22Rv1 (cell line): ENCODE measurements around the gene BACH2.
"Not testable (repeated sequence)": the region's sequence is repeated elsewhere in the genome, so short reads cannot be mapped to it uniquely, and the experiment has no call there.

Source experiments
- H3K27ac ChIP-seq: fragments of 450-650 bp; 2 replicates; pipeline ENCODE4 v1.5.1; 2017
- CTCF ChIP-seq: fragments of 450-650 bp; IDR thresholded peaks from 2 replicates; pipeline ENCODE4 v1.5.1; 2017; ENCODE audit warnings: mild to moderate bottlenecking
- ZFX ChIP-seq: fragments of 450-650 bp; IDR thresholded peaks from 2 replicates; pipeline ENCODE4 v1.6.1; 2017; ENCODE audit warnings: antibody characterized with exemption, borderline replicate concordance

The BACH2 gene

GRCh38 chr6:90286884-90287488 lies 9.7 kb downstream of the BACH2 start:
- no peak for TF ChIP-seq ZFX
- TF ChIP-seq CTCF = peak; percentile 75
- no peak overlapping the region for H3K27ac ChIP-seq

DNA sequence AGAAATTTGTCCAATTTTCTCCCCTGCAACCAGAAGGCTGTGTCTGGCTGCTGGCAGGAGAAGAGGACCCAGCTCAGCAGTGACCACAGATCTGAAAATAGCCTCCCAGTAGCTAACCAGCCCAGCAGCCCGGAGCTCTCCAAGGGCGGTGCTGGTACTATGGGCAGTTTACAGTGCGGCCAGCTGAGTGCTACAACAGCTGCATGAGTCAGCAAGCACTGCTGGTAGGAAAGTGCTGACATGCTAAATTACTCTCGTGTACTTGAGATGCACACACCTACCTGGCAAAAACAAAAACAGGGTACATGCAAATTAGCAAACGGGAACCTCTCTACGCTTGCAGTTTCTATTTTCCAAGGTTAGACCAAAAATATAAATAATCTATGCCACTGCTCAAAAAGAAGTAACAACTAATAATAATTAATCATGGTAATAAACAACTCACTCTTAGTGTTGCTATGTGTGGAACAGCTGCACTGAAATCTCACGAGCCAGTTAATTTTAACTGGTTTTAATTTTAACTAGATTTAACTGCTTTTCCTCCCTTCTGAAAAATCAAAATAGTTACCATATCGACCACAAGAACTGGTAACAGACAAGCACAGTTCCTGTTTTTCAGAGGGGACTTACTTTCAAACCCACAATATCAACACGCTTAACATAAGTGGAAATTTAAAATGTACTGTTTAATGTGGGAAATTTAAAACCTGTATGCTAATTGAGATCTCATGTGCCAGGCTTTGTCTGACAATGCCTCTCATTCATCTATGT lies 10.8 kb downstream of the BACH2 start:
- H3K27ac ChIP-seq = no peak overlapping the region
- no peak for TF ChIP-seq CTCF
- TF ChIP-seq ZFX = no peak

- TF ChIP-seq CTCF (no peak), ZFX (no peak)
These were observed 11.6 kb downstream of the BACH2 start for GRCh38 chr6:90285042-90285481.

GRCh38 chr6:90284236-90285041 lies 12.2 kb downstream of the BACH2 start:
- no peak for TF ChIP-seq CTCF
- no peak for TF ChIP-seq ZFX
- no peak overlapping the region for H3K27ac ChIP-seq

More at GRCh38 chr6:90285042-90285481, 11.6 kb downstream of the BACH2 start:
- H3K27ac ChIP-seq = no peak overlapping the region

DNA sequence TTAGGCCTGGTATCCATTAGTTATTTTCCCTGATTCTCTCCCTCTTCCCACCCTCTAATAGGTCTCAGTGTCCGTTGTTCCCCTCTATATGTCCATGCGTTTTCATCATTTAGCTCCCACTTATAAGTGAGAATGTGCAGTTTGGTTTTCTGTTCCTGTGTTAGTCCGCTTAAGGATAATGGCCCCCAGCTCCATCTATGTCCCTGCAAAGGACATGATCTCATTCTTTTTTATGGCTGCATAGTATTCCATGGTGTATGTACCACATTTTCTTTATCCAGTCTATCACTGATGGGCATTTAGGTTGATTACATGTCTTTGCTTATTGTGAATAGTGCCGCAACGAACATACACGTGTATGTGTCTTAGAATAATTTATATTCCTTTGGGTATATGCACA lies 14.4 kb downstream of the BACH2 start:
- H3K27ac ChIP-seq = not testable (repeated sequence)

- no peak overlapping the region for H3K27ac ChIP-seq
These were observed 18.5 kb downstream of the BACH2 start for GRCh38 chr6:90278129-90278528.

More at GRCh38 chr6:90278129-90278528, 18.5 kb downstream of the BACH2 start:
- TF ChIP-seq ZFX (no peak), CTCF (no peak)
